ENCODE results near the gene ABCD2.
"Not testable (repeated sequence)": the region's sequence is repeated elsewhere in the genome, so short reads cannot be mapped to it uniquely, and the experiment has no call there.

The ABCD2 gene

DNA sequence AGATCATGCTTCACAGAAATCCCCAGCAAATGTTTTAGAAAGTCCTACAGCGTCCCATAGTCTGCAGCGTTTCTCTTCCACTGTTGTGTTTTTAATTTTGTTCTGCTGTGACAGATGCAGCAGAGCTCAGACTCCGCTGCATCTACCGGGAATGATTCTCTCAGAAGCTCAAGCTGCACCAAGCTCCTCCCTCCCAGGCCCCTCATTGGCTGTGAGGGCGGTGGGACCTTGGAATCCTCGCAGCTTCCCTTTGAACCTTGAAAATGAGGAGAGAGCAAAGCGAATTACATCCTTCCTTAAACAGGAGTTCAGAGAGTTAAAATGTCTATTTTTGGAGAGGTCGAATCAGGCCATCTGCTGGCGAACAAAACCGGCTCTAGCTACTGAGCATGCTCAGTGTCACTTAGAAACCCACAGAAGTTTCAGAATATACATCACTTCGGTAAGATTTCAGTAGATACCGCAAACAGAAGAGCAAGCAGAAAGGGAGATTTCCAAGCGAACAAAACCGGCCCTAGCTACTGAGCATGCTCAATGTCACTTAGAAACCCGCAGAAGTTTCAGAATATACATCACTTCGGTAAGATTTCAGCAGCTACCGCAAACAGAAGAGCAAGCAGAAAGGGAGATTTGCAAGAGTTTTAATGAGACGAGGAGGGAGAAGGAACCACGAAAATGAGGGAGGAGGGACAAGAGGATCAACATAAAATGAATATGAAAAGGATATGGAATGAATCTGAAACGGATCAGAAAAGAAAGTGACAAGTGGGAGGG lies at the start of gene ABCD2:
ABCD2 (minus strand) TSS at position 144 of the 774 bp plus-strand sequence. CDS start 188 bp downstream, outside the sequence.
- peak; percentile 54 to 58 for DNase-seq

DNA sequence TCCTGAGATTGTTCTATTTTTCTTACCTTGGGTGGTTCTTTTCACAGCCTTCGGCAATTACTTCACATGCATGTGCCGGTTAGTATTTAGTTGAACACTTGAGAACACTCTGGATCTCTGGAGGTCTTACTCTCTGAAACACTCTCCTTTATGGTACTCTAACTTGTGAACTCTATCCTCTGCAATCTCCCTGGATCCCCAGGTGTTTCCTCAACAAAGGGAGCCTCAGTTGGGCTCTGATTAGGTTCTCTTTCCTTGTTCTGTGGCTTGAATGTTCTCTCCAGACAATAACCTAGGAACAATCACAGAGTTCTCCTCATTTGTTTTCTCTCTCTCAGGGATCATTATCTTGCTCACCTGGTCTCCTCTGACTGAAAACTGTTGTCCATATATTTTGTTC lies 40.5 kb upstream of the ABCD2 start:
- DNase-seq: no peak

DNA sequence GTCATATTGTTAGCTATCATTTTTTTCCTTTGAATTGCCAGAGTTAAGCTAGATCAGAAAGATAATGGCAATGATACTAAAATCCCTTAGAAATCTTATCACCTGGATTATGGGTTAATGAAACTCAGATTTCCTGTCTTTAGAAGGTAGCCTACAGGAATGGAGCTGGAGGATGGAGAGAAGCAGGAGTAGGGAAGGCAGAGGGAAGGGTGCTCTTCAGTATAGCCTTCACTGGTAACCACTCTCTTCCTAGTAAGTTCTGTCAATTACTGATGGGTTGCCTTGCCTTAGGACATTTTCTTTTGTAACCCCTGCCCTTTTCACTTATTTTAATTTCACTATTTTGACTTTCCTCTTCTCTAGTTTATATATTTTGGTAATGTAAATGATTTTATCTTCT lies 27.8 kb upstream of the ABCD2 start:
- no peak for DNase-seq

DNA sequence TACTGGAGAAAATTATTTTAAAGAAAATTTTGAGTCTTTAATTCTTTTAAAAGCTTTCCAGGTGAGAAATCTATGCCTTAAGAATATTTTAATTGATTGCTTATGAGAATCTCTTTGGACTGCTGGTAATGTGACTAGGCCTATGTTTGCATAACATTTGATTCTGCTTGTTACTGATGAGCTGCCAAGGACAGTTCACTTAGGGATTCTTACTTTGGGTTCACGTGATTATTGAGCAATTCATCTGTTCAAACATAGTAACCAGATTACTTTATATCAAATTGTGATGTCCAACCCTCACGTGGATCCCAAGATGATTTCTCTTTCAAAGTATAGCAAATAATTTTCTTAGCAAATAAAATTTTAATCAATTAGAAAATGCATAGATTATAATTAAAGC lies 27.4 kb upstream of the ABCD2 start:
- DNase-seq: no peak

DNA sequence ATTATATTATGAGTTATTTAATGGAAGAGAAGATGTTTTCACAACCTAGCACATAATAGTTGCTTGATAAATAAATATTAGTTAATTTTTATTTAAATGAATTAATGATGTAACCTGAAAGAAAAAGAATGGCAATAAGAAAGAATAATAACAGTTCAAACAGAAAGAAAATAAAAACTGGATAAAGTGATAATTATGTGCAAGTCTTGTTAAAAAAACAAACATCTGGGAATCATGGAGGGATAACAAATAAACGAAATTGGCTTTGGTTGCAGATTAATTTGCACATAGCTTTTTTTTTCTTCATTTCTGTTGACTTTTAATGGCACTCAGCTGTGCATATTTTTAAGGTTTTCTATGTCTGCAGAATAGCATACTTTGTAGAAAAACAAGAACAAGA lies 23.4 kb upstream of the ABCD2 start:
- no peak for DNase-seq

DNA sequence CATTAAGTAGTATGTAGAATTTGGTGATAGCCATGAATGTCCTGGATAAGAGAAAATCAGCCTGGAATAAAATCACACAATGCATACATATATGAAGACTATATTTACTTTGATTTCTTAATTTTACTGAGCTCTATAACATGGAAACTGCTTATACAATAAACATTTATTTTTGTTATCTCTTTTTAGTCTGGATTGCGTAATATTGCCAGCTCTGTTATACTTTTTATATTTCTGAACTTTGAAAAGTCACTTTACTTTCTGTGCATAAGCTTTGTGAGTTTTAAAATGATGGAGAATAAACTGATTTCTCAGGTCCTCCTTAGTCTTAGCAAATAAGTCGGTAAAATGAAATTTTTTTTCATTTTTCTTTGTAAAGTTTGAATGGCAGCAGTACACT lies 19.2 kb upstream of the ABCD2 start:
- DNase-seq: no peak

DNA sequence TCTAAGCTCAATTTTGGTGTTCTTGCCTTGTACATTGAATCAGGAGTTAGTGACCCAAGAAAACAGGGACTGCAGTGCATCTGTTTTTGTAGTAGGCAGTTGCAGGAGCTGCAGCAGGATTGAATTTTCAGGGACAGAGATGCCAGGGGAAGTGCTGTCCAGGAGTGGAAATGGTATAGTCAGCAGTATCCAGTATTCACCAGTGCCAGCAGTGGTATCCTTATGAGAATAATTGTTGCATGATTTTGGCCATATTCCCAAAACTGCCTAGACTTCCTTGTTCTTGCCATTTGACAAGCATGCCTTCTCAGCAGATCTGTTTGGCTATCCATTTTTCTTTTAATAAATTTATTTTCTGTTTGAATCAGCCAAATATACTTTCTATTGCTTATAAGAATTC lies 18.6 kb upstream of the ABCD2 start:
- DNase-seq: no peak

DNA sequence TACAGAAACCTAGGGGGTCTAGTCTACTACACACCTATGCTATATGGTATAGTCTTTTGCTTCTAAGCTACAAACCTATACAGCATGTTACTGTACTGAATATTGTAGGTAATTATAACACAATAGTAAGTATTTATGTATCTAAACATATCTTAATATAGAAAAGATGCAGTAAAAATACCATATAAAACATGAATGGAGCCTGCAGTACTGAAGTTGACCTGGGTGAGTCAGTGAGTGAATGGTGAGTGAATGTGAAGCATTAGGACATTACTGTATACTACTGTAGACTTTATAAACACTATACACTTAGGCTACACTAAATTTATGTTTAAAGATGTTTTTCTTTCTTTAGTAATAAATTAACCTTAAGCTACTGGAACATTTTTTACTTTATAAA lies 13.1 kb upstream of the ABCD2 start:
- no peak for DNase-seq

DNA sequence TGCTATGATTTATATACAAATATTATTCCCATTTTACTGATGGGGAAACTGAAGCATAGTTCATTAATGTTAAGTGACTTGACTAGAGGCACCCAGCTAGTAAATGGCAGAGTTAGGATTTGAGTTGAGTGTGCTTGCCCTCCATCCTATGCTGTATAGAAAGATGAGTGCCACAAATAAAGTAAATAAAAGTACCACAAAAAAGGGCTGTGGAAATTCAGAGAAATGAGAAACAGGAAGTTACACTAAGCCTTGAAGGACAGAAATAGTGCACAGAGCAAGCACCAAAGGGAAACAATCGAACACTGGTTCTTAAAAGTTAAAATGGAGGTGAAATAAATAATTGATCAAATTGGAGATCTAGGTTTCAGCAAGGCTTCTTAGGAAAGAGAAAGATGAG lies 9.2 kb upstream of the ABCD2 start:
- no peak for DNase-seq

DNA sequence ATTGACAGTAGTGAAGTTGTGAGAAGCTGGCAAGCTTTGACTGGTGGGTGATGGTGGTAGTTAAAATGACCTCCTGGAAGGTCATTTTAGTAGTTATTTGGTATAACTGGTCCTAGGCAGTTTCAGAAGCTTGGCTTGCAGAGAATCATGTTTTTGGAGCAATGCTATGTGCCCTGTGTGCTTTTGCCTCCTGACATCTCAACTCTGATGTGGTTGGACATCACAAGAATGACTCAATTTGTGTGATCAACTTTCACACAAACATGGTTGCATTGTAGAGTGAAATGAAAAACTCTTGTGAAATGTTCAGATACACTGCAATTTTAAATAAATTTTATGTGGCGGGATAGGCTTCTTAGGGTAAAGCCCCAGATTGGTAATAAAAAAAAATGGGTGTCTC lies 8.3 kb upstream of the ABCD2 start:
- DNase-seq: no peak

DNA sequence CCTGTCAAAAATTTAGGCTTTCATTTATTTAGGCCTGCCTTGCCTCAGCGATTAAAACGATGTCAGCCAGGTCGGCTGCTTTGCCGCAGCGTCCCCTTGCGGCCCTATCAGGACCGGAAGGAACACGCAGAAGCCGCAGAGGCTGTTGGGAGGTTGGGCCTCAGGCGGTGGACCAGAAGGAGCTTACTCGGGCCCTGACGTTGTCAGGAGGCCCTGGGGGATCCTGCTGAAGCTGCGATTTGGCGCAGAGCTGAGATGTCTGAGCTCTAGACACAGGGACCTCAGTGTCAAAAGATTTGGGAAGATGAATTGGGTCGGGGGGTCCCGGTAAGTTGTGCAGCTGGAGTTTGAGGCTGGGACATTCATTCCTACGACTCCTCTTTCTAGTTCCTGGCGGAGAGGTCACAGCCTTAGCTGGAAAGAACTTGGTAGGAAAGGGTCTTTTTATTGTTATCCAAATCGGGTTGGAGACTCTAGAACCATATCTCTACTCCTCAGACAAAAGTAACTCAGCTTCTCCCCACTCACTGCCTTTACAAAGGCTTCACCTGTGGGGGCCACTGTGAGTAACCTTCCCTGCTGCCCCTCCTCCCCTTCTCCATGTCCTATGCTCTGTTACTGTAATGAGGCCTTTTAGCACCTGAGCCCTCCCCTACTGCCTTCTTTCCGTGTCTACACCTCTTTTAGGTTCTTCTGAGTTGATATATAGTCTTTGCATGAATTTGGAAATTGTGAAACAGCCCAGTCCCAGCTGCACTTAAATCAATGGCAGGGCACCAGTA lies 6.6 kb upstream of the ABCD2 start:
- DNase-seq: no peak

DNA sequence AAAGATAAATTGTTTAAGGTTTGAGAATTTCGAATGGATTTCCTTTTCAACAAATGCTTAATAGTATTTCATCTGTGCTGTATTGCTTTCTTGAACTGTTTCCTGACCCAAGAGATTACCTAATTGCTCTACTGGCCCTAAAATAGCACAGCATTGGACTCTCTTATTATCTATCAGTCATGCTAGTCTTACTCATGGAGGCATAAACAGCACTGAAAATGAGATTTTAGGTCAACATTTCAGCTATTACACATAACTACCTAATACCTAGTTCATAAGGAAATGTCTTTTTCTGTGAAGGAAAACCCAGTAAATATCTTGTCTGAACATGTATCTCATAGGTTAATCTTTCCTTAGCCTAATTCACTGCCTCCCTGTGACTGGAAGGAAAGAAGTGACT lies 4.3 kb upstream of the ABCD2 start:
- DNase-seq: no peak

DNA sequence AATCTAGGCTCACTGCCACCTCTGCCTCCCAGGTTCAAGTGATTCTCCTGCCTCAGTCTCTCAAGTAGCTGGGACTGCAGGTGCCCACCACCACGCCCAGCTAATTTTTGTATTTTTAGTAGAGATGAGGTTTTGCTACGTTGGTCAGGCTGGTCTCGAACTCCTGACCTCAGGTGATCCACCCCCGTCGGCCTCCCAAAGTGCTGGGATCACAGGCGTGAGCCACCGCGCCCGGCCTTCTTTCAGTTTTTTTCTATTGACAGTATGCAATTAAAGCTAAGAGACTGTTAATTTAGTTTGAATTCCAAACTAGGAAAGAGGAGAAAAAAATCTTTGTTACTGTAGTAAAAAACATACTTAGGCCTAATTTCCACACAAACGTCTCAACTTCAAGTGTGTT lies 3.6 kb upstream of the ABCD2 start:
- not testable (repeated sequence) for DNase-seq

DNA sequence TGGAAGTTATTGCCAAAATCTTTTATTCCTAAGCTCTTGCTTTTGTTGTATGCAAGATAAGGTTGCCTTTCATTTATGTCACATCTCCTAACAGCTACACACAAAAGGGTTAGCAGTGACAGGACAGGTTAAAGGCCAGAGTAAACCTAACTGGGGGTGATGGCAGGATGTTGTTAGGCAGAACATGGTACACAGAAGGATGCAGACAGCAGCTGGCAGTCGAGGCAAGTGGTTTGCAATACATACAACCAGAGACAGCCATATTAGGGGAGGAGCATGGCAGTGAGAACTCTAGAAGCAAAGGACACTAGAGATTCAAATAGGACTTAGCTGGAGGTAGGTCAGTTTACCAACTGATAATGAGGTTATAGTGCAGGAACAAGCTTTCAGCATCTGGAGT lies 2.7 kb upstream of the ABCD2 start:
- DNase-seq: no peak

DNA sequence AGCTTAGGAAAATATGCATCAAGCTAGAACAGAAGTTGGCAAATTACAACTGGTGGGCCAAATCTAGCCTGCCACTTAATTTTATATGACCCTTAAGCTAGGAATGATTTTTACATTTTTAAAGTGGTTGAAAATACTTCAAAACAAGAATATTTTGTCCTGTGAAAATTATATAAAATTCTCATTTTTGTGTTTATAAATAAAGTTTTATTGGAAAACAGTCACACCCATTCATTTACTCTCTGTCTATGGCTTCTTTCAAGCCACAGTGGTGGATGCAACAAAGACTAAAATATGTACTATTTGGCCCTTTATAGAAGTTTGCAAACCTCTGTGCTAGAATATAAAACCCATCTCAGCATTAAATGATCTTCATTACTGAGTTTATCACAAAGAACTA lies 2.1 kb upstream of the ABCD2 start:
- DNase-seq: no peak

DNA sequence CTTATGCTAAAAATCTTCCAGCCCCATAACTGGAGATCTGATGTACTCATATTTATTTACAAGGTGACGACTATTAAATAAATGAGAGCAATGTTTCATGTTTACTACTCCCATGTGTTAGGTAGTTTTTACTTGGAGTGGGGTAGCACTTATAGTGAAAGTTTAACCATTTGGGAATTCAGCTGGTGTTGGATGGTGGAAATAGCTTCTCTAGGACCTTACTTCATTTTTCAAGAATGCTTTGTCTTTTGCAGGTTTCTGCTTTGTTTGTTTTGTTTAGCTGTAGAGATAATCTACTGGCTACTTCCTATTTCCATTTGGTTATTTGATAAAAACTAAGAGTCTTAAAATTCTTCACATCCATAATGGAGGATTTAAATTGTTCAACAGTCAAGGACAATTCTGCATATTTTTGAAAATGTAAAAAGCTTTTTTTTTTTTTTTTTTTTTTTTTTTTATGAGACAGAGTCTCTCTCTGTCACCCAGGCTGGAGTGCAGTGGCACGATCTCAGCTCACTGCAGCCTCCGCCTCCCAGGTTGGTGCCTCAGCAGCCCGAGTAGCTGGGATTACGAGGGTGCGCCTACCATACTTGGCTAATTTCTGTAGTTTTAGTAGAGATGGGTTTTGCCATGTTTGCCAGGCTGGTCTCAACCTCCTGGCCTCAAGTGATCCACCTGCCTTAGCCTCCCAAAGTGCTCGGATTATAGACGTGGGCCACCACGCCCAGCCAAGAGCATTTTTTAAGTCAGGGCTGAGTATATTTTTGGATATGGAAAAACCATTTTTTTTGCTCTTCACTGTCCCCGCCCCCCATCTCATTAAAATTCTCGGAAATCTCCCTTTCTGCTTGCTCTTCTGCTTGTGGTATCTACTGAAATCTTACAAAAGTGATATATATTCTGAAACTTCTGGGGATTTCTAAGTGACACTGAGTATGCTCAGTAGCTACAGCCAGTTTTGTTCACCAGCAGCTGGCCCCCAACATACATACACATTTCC lies 1.4 kb upstream of the ABCD2 start:
- DNase-seq: peak; percentile 25 to 31

DNA sequence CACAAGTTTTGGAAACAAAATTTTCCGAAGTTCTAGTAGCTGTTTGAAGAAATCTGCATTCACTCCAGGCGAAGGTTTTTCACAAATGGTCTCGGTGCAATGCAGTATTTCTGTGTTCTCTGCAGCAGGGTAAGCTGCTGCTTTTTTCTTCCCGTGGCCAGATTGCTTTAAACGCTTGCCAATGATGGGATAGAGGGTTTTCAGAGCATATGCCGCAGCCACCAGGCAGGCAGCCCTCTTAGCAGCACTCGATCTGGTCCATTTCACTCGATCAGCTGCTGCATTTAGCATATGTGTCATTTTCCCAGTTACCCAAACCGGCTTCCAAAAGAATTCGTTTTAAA lies 315 bp downstream of the ABCD2 start:
- no peak for DNase-seq

DNA sequence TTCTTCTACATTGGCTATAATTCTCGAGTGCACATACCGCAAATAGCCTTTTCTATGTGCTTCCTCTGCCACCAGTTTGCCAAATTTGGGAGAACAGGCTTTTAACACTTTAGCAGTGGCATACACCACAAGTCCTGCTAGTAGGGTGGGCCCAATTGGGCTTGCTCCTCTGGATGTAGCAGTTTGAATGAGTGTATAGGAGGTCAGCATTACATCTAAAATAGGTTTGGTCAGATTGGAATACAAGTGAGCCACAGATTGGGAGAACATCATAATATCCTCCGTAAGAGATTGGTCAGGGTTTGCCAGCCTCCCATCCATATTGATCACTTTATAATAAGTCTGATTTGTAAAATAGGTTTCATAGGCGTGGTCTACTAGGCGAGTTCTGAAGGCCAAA lies 902 bp downstream of the ABCD2 start:
- no peak for DNase-seq

DNA sequence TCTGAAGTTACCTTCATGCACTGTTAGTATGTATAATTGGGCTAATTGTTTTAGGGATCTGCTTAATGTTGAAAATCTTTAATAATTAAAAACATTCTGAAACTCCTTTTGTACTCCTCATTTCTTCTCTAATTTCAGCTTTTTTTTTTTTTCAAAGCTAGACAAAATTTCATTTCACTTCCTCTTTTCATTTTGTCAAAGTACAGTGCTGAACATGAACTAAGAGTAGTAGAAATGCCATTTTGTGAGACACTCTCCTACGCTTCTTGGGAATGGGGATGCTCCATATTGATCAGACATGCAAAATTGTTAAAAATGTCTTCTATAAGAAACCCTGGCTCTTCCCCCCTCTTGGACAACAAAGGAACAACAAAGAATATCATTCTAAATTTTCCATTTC lies 1.7 kb downstream of the ABCD2 start:
- no peak for DNase-seq

DNA sequence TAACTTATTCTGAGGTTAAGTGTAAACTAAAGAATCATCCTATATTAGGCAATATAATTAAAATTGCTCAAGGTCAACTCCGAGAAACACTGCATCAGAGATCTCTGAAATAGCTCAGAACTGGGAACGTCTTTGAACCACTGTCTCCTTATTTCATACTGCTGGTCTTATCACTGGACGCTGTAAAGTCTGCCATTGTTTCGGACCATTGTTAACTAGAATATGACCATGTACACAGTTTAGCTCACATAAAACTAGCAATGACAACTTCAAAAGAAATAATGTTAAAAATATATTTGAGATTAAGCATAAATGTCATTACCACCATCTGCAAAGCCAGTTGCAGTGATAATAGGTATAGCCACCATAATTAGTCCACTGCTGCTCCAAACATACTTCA lies 2.9 kb downstream of the ABCD2 start:
- no peak for DNase-seq

DNA sequence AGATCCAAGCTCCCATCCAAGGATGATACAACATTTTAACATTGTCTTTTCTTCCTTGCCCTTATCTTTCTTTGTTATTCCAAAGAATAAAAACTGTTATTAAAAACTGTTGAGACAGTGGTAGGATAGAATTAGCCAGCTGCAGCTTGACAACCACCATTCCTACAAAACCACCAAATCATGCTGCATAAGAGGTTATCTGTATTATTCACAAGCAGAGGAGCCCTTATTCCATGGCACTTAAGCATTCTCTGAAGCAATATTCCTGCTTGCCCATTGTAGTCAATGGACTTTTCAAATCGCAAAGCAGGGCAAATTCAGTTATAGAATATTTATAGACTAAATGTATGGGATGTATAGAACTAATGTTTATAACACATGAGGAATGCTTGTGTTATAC lies 3.4 kb downstream of the ABCD2 start:
- DNase-seq: no peak

DNA sequence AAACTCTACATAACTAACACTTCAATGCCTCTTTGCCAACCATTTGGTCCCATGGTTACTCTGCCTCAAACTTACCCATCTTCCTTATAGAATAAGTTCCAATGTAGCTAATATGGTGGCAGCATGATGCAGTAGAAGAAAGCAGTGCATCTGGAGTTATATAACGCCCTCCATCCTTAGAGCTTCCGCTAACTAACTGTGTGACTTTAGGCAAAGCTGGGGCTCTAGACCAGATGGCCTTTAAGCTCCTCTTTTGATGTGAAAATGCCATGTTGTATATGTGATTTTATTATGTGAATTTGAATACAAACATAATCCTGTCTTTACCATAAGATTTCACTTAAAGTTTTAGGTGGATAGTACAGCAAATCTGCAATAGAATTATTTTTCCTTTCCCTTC lies 6.1 kb downstream of the ABCD2 start:
- no peak for DNase-seq

DNA sequence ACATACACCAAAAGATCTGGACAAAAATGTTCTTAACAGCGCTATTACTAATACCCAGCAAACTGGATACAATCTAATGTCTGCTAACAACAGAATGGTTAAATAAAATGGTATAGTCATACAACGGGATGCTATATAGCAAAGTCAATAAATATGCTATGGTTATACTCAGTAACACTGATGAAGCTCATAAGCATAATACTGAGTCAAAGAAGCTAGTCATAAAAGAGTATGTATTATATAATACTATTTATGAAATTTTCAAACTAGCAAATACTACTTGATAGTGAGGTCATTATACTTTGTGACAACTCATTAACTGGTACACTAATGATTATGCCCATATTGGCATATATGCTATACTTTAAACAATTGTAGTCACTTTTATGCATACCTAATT lies 7.4 kb downstream of the ABCD2 start:
- no peak for DNase-seq

Data from activated CD4-positive, alpha-beta T cell treated with anti-CD3 and anti-CD28 coated beads, Interleukin-2, amount 50 U/mL, for 4 hours (primary cell).